NCI-H2107 treated with DMSO at 0.1 percent for 48 hours (cell line): ENCODE results near the gene ZNHIT6.
A peak's percentile ranks its signal among the peaks of the same experiment; 100 is the strongest.
"Not testable (repeated sequence)": the region's sequence is repeated elsewhere in the genome, so short reads cannot be mapped to it uniquely, and the experiment has no call there.

Experiments
- DNase-seq: peaks from one replicate; lab custom pipeline; 2025; ENCODE audit not compliant: unreplicated experiment; lab: John Stamatoyannopoulos, UW

The ZNHIT6 gene

DNA sequence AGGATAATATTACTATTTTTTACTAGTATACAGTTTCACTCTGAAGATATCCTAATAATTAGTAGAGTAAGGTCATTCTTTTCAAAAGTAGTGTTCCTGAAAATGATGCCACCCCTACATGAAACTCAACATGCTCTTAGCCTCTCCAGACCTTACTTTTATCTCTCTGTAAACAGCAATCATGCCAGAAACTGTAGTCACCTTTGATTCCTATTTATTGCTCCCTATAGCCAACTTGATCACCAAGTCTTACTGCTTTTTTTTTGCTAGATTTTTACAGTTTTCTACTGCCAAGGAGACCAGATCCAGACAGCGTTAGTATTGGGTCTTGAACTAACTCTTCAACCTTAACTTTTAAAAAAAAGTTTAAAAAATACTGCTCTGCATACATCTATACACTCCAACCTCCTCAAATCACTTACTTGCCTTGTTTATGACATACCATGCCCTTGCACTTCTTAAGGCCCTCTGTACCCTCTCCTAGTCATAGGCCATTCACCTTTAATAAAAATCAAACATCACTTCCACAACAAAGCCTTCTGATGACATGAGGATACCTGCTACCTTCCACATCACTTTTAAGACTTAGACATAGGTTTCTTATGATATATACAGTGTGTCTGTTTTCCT lies 36.1 kb downstream of the ZNHIT6 start:
- no peak for DNase-seq

DNA sequence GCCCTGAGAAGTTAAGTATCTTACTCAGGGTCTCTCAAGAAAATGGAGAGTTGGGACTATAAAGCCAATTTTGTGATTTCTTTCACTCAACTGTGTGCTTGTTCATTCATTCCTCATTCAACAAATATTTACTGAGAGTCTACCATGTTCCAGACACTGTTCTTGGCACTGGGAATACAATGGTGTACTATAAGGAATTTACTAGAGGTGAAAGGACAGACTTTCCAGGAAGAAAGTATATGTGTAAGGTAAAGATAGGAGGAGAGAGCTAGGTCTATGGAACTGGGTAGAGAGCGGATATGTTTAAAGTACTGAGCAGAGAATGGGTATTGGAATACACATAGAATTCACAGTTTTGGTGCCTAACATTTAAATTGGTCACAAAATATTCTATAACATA lies 42.3 kb downstream of the ZNHIT6 start:
- no peak for DNase-seq

DNA sequence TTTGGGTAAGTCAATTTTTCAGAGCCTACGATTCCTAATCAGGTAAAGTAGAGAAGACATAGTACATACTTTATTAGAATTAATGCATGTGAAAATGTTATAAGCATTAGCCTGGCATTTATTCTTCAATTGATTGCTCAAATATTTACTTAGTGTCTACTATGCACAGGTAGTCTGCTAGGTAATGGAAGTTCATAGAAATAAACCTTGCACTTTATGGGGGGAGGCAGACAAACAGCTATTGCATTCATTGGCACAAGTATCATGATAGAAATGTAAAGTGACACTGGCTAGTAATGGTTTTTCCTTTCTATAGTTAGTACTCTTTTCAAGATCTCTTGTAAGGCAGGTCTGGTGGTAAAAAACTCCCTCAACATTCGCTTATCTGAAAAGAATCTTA lies 44.9 kb downstream of the ZNHIT6 start:
- DNase-seq = no peak

DNA sequence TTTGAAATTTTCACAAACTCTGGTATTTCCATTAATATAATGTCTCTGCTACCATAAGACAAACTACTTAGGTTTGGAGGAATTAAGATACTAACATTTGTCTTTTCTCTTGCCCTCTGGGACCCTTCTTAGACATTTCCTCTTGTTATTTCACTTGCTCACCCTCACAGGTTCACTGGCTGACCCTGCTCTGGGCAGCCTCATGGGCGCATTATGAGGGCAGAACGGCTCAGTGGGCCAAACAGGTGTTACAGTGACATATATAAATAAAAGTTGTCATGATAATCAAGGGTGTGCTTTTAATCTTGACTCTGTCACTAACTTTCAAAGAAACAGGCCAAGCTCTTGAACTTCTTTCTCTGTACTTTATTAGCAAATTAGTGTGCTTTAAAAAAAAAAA lies 46.5 kb downstream of the ZNHIT6 start:
- DNase-seq = no peak

DNA sequence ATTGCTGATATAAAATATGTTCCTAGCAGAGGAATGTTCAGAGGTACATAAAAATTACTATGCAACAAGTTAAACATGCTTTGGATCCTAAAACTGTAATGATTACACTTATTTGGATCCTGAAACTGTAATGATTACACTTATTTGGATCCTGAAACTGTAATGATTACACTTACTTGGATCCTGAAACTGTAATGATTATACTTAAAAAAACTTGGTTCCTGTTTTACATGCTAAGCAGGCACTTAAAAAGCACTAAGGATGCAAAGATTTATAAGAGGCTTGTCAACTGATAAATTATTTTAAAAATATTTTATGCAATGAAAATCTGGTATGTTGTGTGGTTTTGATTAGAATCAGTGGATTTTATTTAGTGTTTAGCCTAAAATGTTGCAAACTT lies 47.7 kb downstream of the ZNHIT6 start:
- no peak for DNase-seq

DNA sequence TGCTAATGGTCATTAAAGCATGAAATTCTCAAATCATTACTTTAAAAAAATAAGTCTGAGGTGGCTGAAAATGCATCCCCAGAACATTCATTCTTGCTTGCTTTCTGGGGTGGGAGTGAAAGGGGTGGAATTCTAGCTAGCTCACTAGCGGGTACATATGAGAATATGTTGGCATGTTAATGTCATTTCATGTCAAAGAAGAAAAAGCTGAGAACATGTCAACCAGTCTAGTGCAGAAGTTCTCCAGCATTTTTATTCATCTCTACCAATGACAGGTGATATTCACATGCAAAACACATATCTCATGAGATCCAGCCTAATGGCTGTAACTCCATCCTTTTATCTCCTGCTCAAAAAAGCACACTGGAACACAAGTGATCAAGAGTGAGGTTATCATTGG lies 49.1 kb downstream of the ZNHIT6 start:
- no peak for DNase-seq

DNA sequence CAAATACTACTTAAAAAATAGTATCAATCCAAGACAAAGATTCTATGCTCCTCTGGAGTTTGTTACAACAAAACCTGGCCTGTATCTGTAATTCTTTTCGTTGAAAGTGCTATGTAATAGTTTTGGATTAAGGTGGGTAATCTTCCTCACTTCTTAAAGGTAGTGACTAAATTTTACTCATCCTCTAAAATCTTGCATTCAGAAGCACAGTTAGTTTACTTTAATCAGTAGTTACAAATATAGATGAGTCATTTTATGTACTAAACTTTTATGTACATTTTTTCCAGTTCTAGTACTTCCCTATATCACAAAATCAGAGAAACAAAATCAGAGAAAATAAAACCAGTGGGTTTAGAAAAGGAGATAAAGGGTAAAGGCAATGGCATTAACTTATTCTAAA lies 51.3 kb downstream of the ZNHIT6 start:
- no peak for DNase-seq

DNA sequence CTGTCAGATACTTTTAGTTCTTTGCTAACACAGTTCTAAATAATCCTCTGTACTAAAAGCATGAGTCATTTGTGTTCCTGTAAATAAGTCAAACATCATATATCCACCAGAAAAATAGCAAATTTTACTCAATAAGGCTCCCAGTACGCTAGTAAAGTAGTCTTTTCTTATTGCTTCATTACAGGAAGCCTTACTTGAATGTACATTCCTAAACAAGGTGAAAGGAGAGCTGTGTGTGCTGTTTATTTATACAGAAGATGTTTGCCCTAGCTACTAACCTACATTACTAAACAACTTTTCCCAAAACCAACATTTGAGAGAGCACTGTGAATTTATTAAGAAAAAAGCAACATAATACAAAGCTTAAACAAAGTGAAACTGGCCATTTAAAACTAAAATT lies 52.0 kb downstream of the ZNHIT6 start:
- no peak for DNase-seq

DNA sequence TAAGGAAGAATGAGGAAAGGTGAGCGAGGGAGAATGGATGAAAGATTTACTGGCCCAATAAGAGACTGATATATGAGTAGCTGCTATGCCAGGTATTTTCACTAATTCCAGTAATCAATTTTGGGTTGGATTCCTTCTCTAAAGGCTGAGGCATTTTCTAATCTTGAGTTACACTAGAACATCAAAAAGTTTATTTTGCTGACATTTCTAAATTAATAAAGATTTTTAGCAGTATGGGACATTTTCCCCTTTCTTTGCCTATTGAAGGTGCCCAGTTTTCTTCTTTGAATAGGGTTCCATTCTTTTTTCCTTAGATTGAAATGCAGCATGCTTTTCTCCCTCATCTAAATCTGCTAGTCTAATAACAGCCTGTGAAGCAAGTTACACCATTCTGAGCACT lies 52.9 kb downstream of the ZNHIT6 start:
- no peak for DNase-seq

DNA sequence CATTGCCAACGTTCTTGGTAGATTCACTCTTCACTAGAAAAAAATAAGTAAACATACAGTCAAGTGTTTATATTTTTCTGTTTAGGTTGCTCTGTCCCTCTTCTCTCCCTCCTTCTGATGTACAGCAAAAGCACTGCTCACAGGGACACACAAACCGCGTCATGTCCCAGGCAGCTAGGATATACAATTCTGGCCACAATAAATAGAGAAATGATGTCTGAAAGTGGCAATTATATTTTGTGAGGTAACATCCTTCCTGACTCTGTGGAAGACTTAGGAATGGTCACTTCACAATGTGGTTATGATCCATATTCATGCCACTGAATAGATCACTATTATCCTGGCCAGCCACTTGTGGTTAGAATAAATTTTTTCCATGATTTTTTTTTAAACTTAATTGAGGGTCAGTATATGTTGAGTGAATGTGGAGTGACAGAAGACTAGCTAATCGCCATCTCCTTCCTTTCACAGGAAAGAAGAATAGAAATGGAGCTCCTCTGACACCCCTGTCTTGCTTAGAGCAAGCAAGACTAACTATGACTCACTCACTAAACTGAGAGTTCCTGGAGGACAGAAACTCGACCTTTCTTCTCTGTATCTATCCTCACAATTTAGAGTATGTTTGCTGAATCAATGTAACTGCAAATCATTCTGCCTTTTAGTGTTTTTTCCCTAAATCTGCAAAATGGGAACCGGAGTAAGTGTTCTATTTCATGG lies 54.0 kb downstream of the ZNHIT6 start:
- no peak for DNase-seq

DNA sequence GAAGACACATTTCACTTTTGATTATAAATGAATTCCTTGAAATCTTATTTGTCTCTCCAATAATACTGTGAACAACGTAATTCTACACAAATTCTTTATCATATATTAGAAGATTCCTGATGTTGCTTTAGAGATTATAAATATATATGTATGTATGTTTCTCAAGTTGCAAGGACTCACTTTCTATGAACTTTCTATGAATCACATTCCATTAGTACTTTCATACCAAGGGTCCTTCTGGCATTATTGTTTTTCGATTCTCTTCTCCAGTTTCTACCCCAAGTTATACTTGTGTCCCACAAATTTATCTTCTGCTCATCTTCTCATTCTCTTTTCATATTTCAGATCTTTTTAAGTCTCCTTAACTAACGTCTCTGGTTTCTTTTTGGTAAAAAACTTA lies 55.9 kb downstream of the ZNHIT6 start:
- DNase-seq = no peak

DNA sequence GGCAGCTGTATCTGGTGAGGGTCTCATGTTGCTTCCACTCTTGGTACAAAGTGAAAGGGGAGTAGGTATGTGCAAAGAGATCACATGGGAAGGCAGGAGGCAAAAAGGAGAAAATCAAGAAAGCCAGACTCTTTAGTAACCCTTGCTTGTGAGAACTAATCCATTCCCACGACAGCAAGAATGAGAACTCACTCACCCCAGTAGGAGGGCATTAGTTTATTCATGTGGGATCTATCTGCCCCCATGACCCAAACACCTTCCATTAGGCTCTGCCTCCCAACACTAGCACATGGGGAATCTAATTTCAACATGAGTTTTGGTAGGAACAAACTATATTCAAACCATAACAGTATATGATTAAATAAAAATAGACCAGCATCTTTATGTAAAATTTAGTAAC lies 57.6 kb downstream of the ZNHIT6 start:
- DNase-seq = no peak

DNA sequence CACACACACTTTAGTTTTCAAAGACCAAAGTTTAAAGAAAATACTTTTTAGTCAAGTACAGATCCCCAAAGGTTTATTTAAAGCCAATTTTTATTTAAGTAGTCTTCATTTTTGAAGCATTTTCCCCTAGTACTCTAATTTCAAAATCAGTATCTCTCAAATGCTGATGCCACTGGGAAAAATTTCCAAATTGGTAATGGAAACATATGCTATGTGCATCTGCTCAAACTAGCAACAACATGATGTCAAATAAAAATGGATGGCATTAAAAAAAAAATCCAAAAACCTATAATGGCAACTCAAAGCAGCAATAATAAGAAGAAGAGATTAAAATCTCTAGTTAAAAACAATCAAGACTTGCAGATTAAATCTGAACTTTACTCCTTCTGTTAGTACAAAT lies 58.6 kb downstream of the ZNHIT6 start:
- DNase-seq = no peak

DNA sequence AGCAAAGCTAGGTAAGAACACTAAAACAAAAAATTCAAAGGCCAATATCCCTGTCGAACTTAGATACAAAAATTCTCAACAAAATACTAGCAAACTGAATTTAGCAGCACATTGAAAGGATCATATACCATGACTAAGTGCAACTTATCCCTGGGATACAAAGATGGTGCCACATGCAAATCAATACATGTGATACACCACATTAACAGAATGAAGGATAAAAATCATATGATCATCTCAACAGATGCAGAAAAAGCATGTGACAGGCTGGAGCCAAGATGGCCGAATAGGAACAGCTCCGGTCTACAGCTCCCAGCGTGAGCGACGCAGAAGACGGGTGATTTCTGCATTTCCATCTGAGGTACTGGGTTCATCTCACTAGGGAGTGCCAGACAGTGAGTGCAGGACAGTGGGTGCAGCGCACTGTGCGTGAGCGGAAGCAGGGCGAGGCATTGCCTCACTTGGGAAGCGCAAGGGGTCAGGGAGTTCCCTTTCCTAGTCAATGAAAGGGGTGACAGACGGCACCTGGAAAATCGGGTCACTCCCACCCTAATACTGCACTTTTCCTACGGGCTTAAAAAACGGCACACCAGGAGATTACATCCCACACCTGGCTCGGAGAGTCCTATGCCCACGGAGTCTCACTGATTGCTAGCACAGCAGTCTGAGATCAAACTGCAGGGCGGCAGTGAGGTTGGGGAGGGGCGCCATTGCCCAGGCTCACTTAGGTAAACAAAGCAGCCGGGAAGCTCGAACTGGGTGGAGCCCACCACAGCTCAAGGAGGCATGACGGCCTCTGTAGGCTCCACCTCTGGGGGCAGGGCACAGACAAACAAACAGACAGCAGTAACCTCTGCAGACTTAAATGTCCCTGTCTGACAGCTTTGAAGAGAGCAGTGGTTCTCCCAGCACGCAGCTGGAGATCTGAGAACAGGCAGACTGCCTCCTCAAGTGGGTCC lies 66.4 kb downstream of the ZNHIT6 start:
- not testable (repeated sequence) for DNase-seq

DNA sequence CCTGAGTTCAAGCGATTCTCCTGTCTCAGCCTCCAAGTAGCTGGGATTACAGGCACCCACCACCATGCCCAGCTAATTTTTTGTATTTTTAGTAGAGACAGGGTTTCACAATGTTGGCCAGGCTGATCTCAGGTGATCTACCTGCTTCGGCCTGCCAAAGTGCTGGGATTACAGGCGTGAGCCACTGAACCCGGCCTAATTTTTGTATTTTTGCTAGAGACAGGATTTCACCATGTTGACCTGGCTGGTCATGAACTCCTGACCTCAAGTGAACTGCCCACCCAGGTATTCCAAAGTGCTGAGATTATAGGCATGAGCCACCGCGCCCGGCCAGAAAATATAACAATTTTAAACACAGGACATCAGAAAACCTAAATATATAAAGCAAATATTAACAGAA lies 68.3 kb downstream of the ZNHIT6 start:
- DNase-seq = not testable (repeated sequence)

DNA sequence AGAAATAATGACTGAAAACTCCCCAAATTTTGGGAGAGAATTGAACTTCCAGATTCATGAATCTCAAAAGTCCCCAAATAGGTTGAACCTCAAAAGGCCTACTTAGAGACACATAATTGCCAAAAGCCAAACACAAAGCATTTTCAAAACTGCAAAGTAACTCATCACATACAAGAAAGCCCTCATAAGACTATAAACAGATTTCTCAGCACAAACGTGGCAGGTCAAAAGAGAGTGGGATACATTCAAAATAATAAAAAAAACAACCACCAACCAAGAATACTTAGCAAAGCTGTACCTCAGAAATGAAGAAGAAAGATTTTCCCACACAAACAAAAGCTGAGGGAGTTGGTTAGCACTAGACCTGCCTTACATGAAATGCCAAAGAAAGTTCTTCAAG lies 69.8 kb downstream of the ZNHIT6 start:
- DNase-seq = no peak

DNA sequence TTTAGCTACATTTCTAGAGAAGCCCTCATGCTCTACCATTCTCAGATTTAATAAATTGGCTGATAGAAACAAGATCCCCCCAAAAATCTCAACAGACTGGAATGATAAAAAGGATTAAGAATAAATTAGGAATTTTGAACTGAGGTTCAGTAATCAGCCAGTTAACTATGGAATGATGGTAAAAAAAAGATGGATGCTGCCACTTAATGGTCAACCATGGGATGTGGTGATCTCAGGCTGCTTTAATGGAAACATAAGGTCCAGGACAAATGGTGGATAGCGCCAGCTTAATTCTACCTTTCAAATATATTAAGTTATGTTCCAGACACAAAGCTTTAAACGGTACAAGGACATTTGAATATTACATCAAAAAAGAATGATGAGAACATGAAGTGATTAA lies 77.7 kb downstream of the ZNHIT6 start:
- no peak for DNase-seq

DNA sequence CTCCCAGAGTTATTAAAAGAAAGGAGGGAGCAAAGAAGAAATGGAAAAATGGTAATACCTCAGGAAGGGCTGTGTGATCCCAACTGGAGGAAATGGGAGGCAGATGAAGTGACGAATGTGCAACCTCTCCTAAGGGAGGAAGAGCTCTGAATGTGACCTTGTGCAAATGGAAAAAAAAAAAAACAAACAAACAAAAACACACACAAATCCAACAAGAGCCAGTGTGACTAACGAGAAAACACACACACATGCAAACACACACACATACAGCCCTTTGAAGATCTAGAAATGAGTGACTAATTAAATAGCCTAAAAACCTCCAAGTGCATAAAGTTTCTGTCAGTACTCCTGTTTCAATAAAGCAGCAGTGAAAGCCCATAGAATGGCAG lies 78.7 kb downstream of the ZNHIT6 start:
- no peak for DNase-seq

DNA sequence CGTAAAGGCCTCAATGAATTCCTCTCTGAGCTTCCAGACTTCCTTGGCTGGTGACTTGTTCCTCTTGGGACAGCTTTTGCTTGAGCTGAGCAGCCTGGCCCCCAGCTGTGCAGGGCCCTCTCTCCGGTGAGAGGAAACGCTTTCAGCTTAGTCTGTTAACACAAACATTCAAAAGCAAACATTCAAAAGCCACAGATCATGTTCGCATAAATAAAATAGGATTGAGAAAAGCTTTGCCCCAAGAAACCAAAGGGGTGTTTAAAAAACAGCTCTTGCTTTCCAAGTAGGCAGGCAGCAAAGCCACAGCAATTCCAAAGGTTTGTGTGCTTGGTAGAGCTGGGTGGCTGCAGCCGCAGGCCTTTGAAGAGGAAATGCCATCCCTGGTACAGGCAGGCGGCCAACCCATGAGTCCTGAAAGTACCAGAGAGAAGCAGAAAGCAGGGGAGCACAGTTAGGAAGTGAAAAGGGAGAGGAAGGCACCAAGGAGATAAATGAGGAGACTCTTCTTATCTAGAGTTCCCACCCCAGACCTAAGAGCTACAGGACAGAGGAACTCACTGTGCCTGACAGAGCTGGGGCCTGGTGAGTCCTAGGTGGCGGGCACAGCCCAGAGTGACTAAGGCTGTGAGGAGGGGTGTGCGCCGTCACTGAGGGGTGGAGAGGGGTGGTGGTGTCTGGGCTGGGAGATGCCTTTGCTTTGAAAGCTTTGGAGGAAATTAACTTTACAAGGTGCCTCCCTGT lies 79.3 kb downstream of the ZNHIT6 start:
- DNase-seq = peak; percentile 82

DNA sequence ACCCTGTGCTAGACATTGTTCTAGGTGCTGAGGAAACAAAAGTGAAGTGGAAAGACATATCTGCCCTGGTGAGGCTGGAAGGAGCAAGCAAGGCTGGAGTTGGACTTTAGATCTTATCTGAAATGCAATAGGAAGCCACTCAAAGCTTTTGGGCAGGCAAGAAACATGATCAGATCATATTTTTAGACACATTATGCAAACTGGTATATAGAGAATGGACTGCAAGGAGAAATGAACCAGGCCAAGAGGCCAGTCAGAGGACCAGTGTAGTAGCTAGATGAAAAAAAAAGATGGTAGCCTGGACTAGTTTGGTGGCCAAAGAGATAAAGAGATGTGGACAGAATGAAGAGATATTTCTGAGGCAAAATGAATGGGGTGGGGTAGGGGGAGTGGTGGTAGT lies 81.4 kb downstream of the ZNHIT6 start:
- no peak for DNase-seq

DNA sequence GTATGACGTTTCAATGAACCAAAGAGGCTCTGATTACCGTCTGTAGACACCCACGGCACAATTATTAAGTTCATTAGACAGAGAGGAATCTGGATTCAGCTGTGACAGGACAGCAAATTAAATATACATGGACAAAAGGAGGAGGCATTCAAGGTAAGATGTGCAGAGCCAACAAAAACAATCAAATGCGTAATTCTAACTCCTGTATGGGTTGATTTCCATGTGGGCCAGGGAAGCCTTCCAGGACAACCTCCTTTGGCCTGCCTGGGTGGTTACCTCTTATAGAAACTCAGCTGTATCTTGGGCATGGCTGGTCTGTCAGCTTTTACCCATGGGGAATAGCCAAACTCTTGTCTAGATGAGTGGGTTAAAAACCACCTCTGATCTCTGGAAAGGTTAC lies 83.9 kb downstream of the ZNHIT6 start:
- no peak for DNase-seq
